ENCODE results near the gene TLE3. TPM values are rescaled to one million over a fixed set of nuclear protein-coding genes. Genes with fewer than 3 reads are reported as not detected.
"Not testable (repeated sequence)": the region's sequence is repeated elsewhere in the genome, so short reads cannot be mapped to it uniquely, and the experiment has no call there.

Gene TLE3
- total RNA-seq, 1 donor from 2014 or later: 109 TPM

GRCh38 chr15:70114221-70114620, 16.5 kb upstream of the TLE3 start:
- no peak for TF ChIP-seq CTCF (conservative IDR thresholded peaks at IDR 0.05)
- no peak overlapping the region for H3K27ac Mint-ChIP-seq
- no peak for DNase-seq (ENCODE audit: extremely low spot score, unreplicated experiment)
- H3K36me3 Mint-ChIP-seq: no peaks in the 10 kb centered on the region
- H3K4me1 Mint-ChIP-seq (ENCODE audit: unreplicated experiment): peaks cover 39% of the 10 kb centered on the region
- no peaks in the 10 kb centered on the region for H3K9me3 Mint-ChIP-seq
- peaks cover 46% of the 10 kb centered on the region for H3K27me3 Mint-ChIP-seq
- no peak overlapping the region for H3K4me3 Mint-ChIP-seq

- Mint-ChIP-seq H3K4me3 (no peak overlapping the region), H3K36me3 (no peaks in the 10 kb centered on the region), H3K9me3 (no peaks in the 10 kb centered on the region), H3K27ac (no peak overlapping the region), H3K27me3 (peaks cover 46% of the 10 kb centered on the region), H3K4me1 (ENCODE audit: unreplicated experiment) (peaks cover 39% of the 10 kb centered on the region)
- TF ChIP-seq CTCF (conservative IDR thresholded peaks at IDR 0.05): no peak
- DNase-seq (ENCODE audit: extremely low spot score, unreplicated experiment): no peak
These were observed 15.6 kb upstream of the TLE3 start for GRCh38 chr15:70113304-70113700.

GRCh38 chr15:70112572-70113303, 15.0 kb upstream of the TLE3 start:
- H3K27ac Mint-ChIP-seq; H3K9me3 Mint-ChIP-seq; DNase-seq (ENCODE audit: extremely low spot score, unreplicated experiment); H3K36me3 Mint-ChIP-seq; H3K4me3 Mint-ChIP-seq: not testable (repeated sequence)
- Mint-ChIP-seq H3K27me3 (peaks cover 43% of the 10 kb centered on the region), H3K4me1 (ENCODE audit: unreplicated experiment) (peaks cover 39% of the 10 kb centered on the region)

GRCh38 chr15:70112074-70112395, 14.3 kb upstream of the TLE3 start:
- no peaks in the 10 kb centered on the region for H3K9me3 Mint-ChIP-seq
- H3K4me1 Mint-ChIP-seq (ENCODE audit: unreplicated experiment): peaks cover 39% of the 10 kb centered on the region
- H3K36me3 Mint-ChIP-seq: no peaks in the 10 kb centered on the region
- DNase-seq (ENCODE audit: extremely low spot score, unreplicated experiment): no peak
- no peak for TF ChIP-seq CTCF (conservative IDR thresholded peaks at IDR 0.05)
- H3K4me3 Mint-ChIP-seq: peak overlapping the region; percentile 40
- peaks cover 39% of the 10 kb centered on the region for H3K27me3 Mint-ChIP-seq
- peak overlapping the region; percentile 6 for H3K27ac Mint-ChIP-seq

- H3K27me3 Mint-ChIP-seq: peaks cover 35% of the 10 kb centered on the region
- H3K27ac Mint-ChIP-seq: peak overlapping the region; percentile 52
- peak overlapping the region; percentile 71 for H3K4me3 Mint-ChIP-seq
- TF ChIP-seq CTCF (conservative IDR thresholded peaks at IDR 0.05): no peak
- H3K4me1 Mint-ChIP-seq (ENCODE audit: unreplicated experiment): peaks cover 39% of the 10 kb centered on the region
- H3K9me3 Mint-ChIP-seq: no peaks in the 10 kb centered on the region
- H3K36me3 Mint-ChIP-seq: no peaks in the 10 kb centered on the region
- no peak for DNase-seq (ENCODE audit: extremely low spot score, unreplicated experiment)
These were observed 13.7 kb upstream of the TLE3 start for GRCh38 chr15:70111203-70112073.

- no peak for DNase-seq (ENCODE audit: extremely low spot score, unreplicated experiment)
- H3K36me3 Mint-ChIP-seq: no peaks in the 10 kb centered on the region
- no peak overlapping the region for H3K27ac Mint-ChIP-seq
- H3K4me3 Mint-ChIP-seq: no peak overlapping the region
- H3K27me3 Mint-ChIP-seq: peaks cover 34% of the 10 kb centered on the region
- TF ChIP-seq CTCF (conservative IDR thresholded peaks at IDR 0.05): no peak
- no peaks in the 10 kb centered on the region for H3K9me3 Mint-ChIP-seq
- peaks cover 32% of the 10 kb centered on the region for H3K4me1 Mint-ChIP-seq (ENCODE audit: unreplicated experiment)
These were observed 12.3 kb upstream of the TLE3 start for GRCh38 chr15:70109978-70110377.
